HFFc6 (cell line): ENCODE results near the gene MAOA. TPM values are rescaled to one million over a fixed set of nuclear protein-coding genes. Genes with fewer than 3 reads are reported as not detected.
"Not testable (repeated sequence)": the region's sequence is repeated elsewhere in the genome, so short reads cannot be mapped to it uniquely, and the experiment has no call there.

Experiments
- DNase-seq: peaks from one replicate; pipeline ENCODE4 v3.0.0-alpha.2; 2018
- H3K27ac Mint-ChIP-seq: 2 replicates; pipeline ENCODE4 v1.8.0; 2020; ENCODE audit warnings: mild to moderate bottlenecking, mixed read lengths
- H3K27me3 Mint-ChIP-seq: 2 replicates; pipeline ENCODE4 v1.8.0; 2021; ENCODE audit warnings: mild to moderate bottlenecking, moderate library complexity, mixed read lengths; ENCODE audit not compliant: insufficient read depth
- H3K36me3 Mint-ChIP-seq: 2 replicates; pipeline ENCODE4 v1.8.0; 2021; ENCODE audit warnings: low read depth, mixed read lengths
- H3K4me1 Mint-ChIP-seq: 2 replicates; pipeline ENCODE4 v1.8.0; 2020; ENCODE audit warnings: low read depth, mixed read lengths
- H3K4me3 Mint-ChIP-seq: 2 replicates; pipeline ENCODE4 v1.8.0; 2020; ENCODE audit warnings: mild to moderate bottlenecking, moderate library complexity, mixed read lengths
- H3K9me3 Mint-ChIP-seq: 2 replicates; pipeline ENCODE4 v1.8.0; 2020; ENCODE audit warnings: mild to moderate bottlenecking, mixed read lengths
- CTCF ChIP-seq: fragments of 200-600 bp; sonication (generic); IDR thresholded peaks from 2 replicates; pipeline ENCODE4 v1.5.0; 2021; ENCODE audit warnings: antibody characterized with exemption, mild to moderate bottlenecking
- total RNA-seq, 6 experiments: library from RNA; stranded (reverse); fragmentation: NEBNext Ultra II Directional; extraction: Animal tissue kit (Norgen Biotek cat#: 25700); gene quantifications; 2 replicates in 1 of 6; 3 replicates in 5 of 6; pipeline ENCODE4 v1.2.3, GENCODE V29; 2021

Gene MAOA
- total RNA-seq, 6 experiments from 2014 or later = 0.07 to 0.25 (median 0.07) TPM; not detected in 3

GRCh38 chrX:43664258-43664657, 8.2 kb downstream of the MAOA start:
- H3K4me1 Mint-ChIP-seq = no peaks in the 10 kb centered on the region
- no peak for DNase-seq
- H3K9me3 Mint-ChIP-seq = no peaks in the 10 kb centered on the region; the same call in none of the 2 replicates
- no peak overlapping the region for H3K27ac Mint-ChIP-seq
- TF ChIP-seq CTCF = no peak
- H3K36me3 Mint-ChIP-seq = no peaks in the 10 kb centered on the region
- H3K4me3 Mint-ChIP-seq = no peak overlapping the region
- peaks cover 2% of the 10 kb centered on the region; the same call in 1 of the 2 replicates for H3K27me3 Mint-ChIP-seq

GRCh38 chrX:43664708-43665107, 8.6 kb downstream of the MAOA start:
- Mint-ChIP-seq H3K4me1 (no peaks in the 10 kb centered on the region), H3K9me3 (no peaks in the 10 kb centered on the region; the same call in none of the 2 replicates), H3K36me3 (no peaks in the 10 kb centered on the region), H3K27ac (no peak overlapping the region), H3K4me3 (no peak overlapping the region), H3K27me3 (peaks cover 2% of the 10 kb centered on the region; the same call in 1 of the 2 replicates)
- no peak for DNase-seq
- TF ChIP-seq CTCF = no peak

GRCh38 chrX:43666311-43666912, 10.3 kb downstream of the MAOA start:
- Mint-ChIP-seq H3K36me3 (no peaks in the 10 kb centered on the region), H3K27ac (no peak overlapping the region), H3K4me3 (no peak overlapping the region), H3K27me3 (peaks cover 2% of the 10 kb centered on the region; the same call in 1 of the 2 replicates), H3K4me1 (no peaks in the 10 kb centered on the region), H3K9me3 (no peaks in the 10 kb centered on the region; the same call in none of the 2 replicates)
- DNase-seq = no peak
- TF ChIP-seq CTCF = no peak

GRCh38 chrX:43675965-43676628, 20.0 kb downstream of the MAOA start:
- not testable (repeated sequence) for H3K36me3 Mint-ChIP-seq, H3K27me3 Mint-ChIP-seq, H3K4me3 Mint-ChIP-seq, H3K27ac Mint-ChIP-seq, H3K4me1 Mint-ChIP-seq, DNase-seq, H3K9me3 Mint-ChIP-seq

- H3K27me3 Mint-ChIP-seq = no peaks in the 10 kb centered on the region
- no peak overlapping the region for H3K27ac Mint-ChIP-seq
- no peaks in the 10 kb centered on the region for H3K9me3 Mint-ChIP-seq
- H3K36me3 Mint-ChIP-seq = no peaks in the 10 kb centered on the region
- TF ChIP-seq CTCF = no peak
- H3K4me1 Mint-ChIP-seq = no peaks in the 10 kb centered on the region
- H3K4me3 Mint-ChIP-seq = no peak overlapping the region
- DNase-seq = no peak
Observed at GRCh38 chrX:43676971-43677572, 21.0 kb downstream of the MAOA start.

GRCh38 chrX:43677993-43678392, 21.9 kb downstream of the MAOA start:
- H3K36me3 Mint-ChIP-seq = no peaks in the 10 kb centered on the region
- no peaks in the 10 kb centered on the region for H3K9me3 Mint-ChIP-seq
- H3K27ac Mint-ChIP-seq = no peak overlapping the region
- no peaks in the 10 kb centered on the region for H3K4me1 Mint-ChIP-seq
- no peak for TF ChIP-seq CTCF
- no peaks in the 10 kb centered on the region for H3K27me3 Mint-ChIP-seq
- H3K4me3 Mint-ChIP-seq = no peak overlapping the region
- DNase-seq = no peak
